Upper lobe of left lung (tissue), 6 donors: Measurements from ENCODE around the gene KRTAP10-2. TPM values are rescaled to one million over a fixed set of nuclear protein-coding genes. Genes with fewer than 3 reads are reported as not detected.

Source experiments
- ATAC-seq, 2 donors: fragments of 200-7000 bp; cut with Tn5 transposase; one replicate each; pipeline ENCODE4 v1.9.1; 2022; ENCODE audit warnings: mild to moderate bottlenecking in 2 of 2, moderate library complexity in 2 of 2; ENCODE audit not compliant: low FRiP score in 2 of 2
- DNase-seq, 2 donors: peaks; one replicate each; pipeline ENCODE4 v3.0.0-alpha.2; 2019 to 2020
- H3K27ac ChIP-seq, 4 donors: fragments of 200-600 bp; sonication (generic); one replicate each; pipeline ENCODE4 v1.5.1; 2016 to 2019
- H3K27me3 ChIP-seq, 4 donors: fragments of 200-600 bp; sonication (generic); one replicate each; pipeline ENCODE4 v1.5.1; 2017 to 2019
- H3K36me3 ChIP-seq, 4 donors: fragments of 200-600 bp; sonication (generic); one replicate each; pipeline ENCODE4 v1.5.1; 2016 to 2019
- H3K4me1 ChIP-seq, 4 donors: fragments of 200-600 bp; sonication (generic); one replicate each; pipeline ENCODE4 v1.5.1; 2018 to 2019
- H3K4me3 ChIP-seq, 4 donors: fragments of 200-600 bp; sonication (generic); one replicate each; pipeline ENCODE4 v1.5.1; 2017 to 2019; ENCODE audit warnings: mild to moderate bottlenecking in 2 of 4, moderate library complexity in 1 of 4
- H3K9me3 ChIP-seq, 4 donors: fragments of 200-600 bp; sonication (generic); one replicate each; pipeline ENCODE4 v1.5.1; 2018 to 2019
- EP300 ChIP-seq, 4 donors: sonication (generic); formaldehyde crosslinking; IDR thresholded peaks; one replicate each; pipeline ENCODE4 v1.5.1; 2017; ENCODE audit warnings: antibody characterized with exemption in 4 of 4, control low read depth in 2 of 4
- POLR2A ChIP-seq, 4 donors: fragments of 450-650 bp; IDR thresholded peaks; one replicate each; pipeline ENCODE4 v1.5.1; 2016 to 2017; ENCODE audit warnings: antibody characterized with exemption in 4 of 4, mild to moderate bottlenecking in 2 of 4
- POLR2AphosphoS5 ChIP-seq, 2 donors: sonication (generic); formaldehyde crosslinking; IDR thresholded peaks; one replicate each; pipeline ENCODE4 v1.5.1; 2017; ENCODE audit warnings: antibody characterized with exemption in 2 of 2
- WGBS, 2 donors: methylation state at CpG; one replicate each; pipeline ENCODE4 v1.1.5; 2017 to 2018; 5-methylcytosine and 5-hydroxymethylcytosine counted together
- total RNA-seq, 6 donors: library from RNA; depleted of rRNA in 4 of 6; stranded (reverse); fragments of >200 nt in 4 of 6; gene quantifications; one replicate each; pipeline versions ENCODE4 v1.1.0 to v1.2.1, GENCODE V29; 2016 to 2021
- TF ChIP-seq, protein P1 (sequence below), 6 experiments: fragments of 450-650 bp in 4 of 6; fragments of 200-600 bp in 2 of 6; sonication (generic) in 2 of 6; IDR thresholded peaks; one replicate each; pipeline ENCODE4 v1.5.1; 2016 to 2019; ENCODE audit warnings: antibody characterized with exemption in 6 of 6
- donor health status: DM: no; HTN: no; CAD: no; lungs with moderate emphysema.
- donor health status: DM: no; HTN: yes; CAD: no; lungs with severe emphysema.

KRTAP10-2 gene
- total RNA-seq, 6 donors from 2014 or later: not detected

- DNase-seq (peak in 1 of 2 donors; percentile 72), ATAC-seq (peak in 1 of 2 donors; percentile 60)
- Histone ChIP-seq H3K4me1 (no peaks in the 10 kb centered on the region), H3K9me3 (peaks cover 0 to 6% (median 0%) of the 10 kb centered on the region in 4 donors), H3K36me3 (no peaks in the 10 kb centered on the region), H3K27me3 (no peaks in the 10 kb centered on the region), H3K27ac (no peak overlapping the region), H3K4me3 (no peak overlapping the region)
- 92% methylated on average over 15 to 29 of the region's 33 CpGs for WGBS, 2 donors
- no peak for TF ChIP-seq POLR2A (IDR thresholded peaks at IDR 0.05)
- TF ChIP-seq, protein P1, sequence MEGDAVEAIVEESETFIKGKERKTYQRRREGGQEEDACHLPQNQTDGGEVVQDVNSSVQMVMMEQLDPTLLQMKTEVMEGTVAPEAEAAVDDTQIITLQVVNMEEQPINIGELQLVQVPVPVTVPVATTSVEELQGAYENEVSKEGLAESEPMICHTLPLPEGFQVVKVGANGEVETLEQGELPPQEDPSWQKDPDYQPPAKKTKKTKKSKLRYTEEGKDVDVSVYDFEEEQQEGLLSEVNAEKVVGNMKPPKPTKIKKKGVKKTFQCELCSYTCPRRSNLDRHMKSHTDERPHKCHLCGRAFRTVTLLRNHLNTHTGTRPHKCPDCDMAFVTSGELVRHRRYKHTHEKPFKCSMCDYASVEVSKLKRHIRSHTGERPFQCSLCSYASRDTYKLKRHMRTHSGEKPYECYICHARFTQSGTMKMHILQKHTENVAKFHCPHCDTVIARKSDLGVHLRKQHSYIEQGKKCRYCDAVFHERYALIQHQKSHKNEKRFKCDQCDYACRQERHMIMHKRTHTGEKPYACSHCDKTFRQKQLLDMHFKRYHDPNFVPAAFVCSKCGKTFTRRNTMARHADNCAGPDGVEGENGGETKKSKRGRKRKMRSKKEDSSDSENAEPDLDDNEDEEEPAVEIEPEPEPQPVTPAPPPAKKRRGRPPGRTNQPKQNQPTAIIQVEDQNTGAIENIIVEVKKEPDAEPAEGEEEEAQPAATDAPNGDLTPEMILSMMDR (IDR thresholded peaks at IDR 0.05): no peak
- no peak for TF ChIP-seq POLR2AphosphoS5 (IDR thresholded peaks at IDR 0.05)
- TF ChIP-seq EP300 (IDR thresholded peaks at IDR 0.05): no peak
Observed at GRCh38 chr21:44537930-44538911, 13.1 kb downstream of the KRTAP10-2 start.

DNA sequence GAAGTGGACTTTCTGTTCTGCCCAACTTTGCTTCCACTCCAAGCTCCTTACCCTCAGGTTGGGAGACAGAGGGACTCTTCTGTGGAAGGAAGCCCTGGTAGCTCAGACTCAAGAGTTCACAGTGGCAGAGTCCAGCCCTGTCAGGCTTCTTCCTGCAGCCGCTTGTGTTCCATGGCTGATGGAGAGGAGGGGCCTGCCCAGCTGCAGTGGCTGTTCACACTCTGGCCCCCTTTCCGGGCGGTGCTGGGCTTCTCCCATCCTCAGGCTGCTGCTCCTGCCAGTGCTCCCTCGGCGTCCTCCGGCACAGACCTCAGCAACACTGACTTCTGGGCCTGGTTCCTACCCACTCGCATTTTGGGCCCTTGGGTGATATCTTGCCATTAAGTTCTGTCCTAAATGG, 15.3 kb downstream of the KRTAP10-2 start:
- H3K4me1 ChIP-seq: no peaks in the 10 kb centered on the region
- no peaks in the 10 kb centered on the region for H3K27me3 ChIP-seq
- H3K9me3 ChIP-seq: no peaks in the 10 kb centered on the region
- no peak overlapping the region for H3K27ac ChIP-seq
- WGBS, 2 donors: 62 to 73% methylated on average over 7 of the region's 7 CpGs
- ATAC-seq (no peak), DNase-seq (no peak)
- H3K4me3 ChIP-seq: no peak overlapping the region
- H3K36me3 ChIP-seq: no peaks in the 10 kb centered on the region
- TF ChIP-seq POLR2AphosphoS5 (IDR thresholded peaks at IDR 0.05) (no peak), POLR2A (IDR thresholded peaks at IDR 0.05) (no peak), EP300 (IDR thresholded peaks at IDR 0.05) (no peak)
- TF ChIP-seq, protein P1 (IDR thresholded peaks at IDR 0.05): no peak

DNA sequence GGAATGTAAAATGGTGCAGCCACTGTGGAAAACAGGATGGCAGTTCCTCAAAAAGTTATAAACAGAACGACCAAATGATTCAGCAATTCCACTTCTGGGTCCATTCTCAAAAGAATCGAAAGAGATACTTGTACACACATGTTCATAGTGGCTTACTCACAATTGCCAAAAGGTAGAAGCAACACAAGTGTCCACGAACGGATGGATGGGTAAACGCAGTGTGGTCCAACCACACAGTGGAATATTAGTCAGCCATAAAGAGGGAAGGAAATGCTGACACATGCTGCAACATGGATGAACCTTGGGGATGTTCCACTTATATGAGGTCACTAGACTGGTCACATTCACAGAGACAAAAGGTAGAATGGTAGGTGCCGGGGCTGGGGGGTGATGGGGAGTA, 16.6 kb downstream of the KRTAP10-2 start:
- no peaks in the 10 kb centered on the region for H3K4me1 ChIP-seq
- TF ChIP-seq POLR2AphosphoS5 (IDR thresholded peaks at IDR 0.05): no peak
- TF ChIP-seq, protein P1 (IDR thresholded peaks at IDR 0.05): no peak
- TF ChIP-seq EP300 (IDR thresholded peaks at IDR 0.05): no peak
- TF ChIP-seq POLR2A (IDR thresholded peaks at IDR 0.05): no peak
- ATAC-seq: no peak
- H3K36me3 ChIP-seq: no peaks in the 10 kb centered on the region
- 86 to 91% methylated on average over 6 of the region's 6 CpGs for whole genome bisulfite sequencing, 2 donors
- H3K27me3 ChIP-seq: no peaks in the 10 kb centered on the region
- DNase-seq: no peak
- no peaks in the 10 kb centered on the region for H3K9me3 ChIP-seq
- no peak overlapping the region for H3K27ac ChIP-seq
- no peak overlapping the region for H3K4me3 ChIP-seq

DNA sequence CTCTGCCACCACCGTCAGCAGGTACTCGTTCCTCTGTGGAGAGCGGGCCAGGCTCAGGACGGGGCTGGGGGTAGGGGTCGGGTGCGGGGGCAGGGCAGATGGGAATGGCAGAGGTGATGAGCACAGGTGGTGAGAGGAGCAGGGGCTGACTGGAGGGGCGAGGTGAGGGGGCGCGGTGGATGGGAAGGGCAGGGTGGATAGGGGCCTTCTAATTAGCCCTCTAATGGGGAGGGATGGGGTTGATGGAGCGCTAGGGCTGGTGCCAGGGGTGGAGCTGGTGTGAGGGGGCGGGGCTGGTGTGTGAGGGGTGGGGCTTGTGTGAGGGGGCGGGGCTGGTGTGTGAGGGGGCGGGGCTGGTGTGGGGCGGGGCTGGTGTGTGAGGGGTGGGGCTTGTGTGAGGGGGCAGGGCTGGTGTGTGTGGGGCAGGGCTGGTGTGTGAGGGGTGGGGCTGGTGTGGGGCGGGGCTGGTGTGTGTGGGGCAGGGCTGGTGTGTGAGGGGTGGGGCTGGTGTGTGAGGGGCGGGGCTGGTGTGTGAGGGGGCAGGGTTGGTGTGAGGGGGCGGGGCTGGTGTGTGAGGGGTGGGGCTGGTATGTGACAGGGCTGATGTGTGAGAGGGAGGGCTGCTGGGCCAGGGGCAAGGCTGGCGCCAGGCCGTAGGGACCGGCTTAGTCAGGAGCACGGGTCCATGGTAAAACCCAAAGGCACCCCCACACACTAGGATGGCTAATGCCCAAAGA, 17.2 kb downstream of the KRTAP10-2 start:
- Histone ChIP-seq H3K27ac (no peak overlapping the region), H3K27me3 (no peaks in the 10 kb centered on the region), H3K4me3 (no peak overlapping the region), H3K4me1 (no peaks in the 10 kb centered on the region), H3K9me3 (no peaks in the 10 kb centered on the region), H3K36me3 (no peaks in the 10 kb centered on the region)
- no peak for DNase-seq
- no peak for TF ChIP-seq EP300 (IDR thresholded peaks at IDR 0.05)
- no peak for TF ChIP-seq POLR2A (IDR thresholded peaks at IDR 0.05)
- no peak for TF ChIP-seq POLR2AphosphoS5 (IDR thresholded peaks at IDR 0.05)
- TF ChIP-seq, protein P1 (IDR thresholded peaks at IDR 0.05): no peak
- WGBS, 2 donors: 85 to 92% methylated on average over 13 to 14 of the region's 21 CpGs
- ATAC-seq: no peak
